ENCODE measurements around the gene TRAF6. TPM values are rescaled to one million over a fixed set of nuclear protein-coding genes. Genes with fewer than 3 reads are reported as not detected.
A peak's percentile ranks its signal among the peaks of the same experiment; 100 is the strongest.

The TRAF6 gene
- total RNA-seq, 1 experiment from 2014 or later, result 10.9 TPM

DNA sequence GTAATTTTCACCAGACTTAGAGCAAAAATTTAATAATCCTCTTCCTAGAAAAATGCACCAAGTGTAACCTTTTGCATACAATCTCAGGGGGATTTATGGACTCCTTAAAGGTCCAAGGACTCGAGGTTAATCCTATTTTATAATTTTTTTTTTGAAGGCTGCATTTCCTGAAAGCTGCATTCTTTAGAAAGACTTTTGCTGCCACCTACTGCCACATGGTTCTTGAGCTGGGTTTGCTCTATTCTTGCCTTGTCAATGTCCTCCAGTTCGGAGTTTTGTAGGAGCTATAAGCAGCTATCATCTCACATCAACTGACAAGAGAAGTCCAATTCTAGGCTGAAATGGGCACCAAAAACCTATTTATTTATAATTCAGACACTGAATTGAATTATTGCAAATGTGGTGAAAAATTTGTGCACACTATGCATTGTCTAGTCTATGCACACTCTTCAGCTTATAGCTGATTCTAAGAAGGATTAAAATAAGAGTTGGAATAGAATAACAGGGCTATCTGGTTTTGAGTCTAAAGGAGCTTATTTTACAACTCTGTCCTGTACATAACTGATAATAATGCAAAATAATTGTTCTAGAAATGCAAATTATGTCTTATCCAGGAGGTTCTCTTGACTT, 31.3 kb downstream of the TRAF6 start:
- no peaks in the 10 kb centered on the region for H3K4me1 ChIP-seq
- CTCF ChIA-PET, result interaction anchor here (0.6 to 3.2 kb wide), 18 partner anchors 11 to 867 kb away, joined by 3 to 22 read pairs (median 4); partner anchors contain the start of gene PRR5L
- Mint-ChIP-seq H3K27me3 (ENCODE audit: insufficient read depth, unreplicated experiment) (no peaks in the 10 kb centered on the region), H3K36me3 (ENCODE audit: insufficient read depth, unreplicated experiment) (no peaks in the 10 kb centered on the region), H3K4me3 (ENCODE audit: unreplicated experiment) (no peak overlapping the region), H3K4me1 (ENCODE audit: low read depth, unreplicated experiment) (no peaks in the 10 kb centered on the region), H3K9me3 (ENCODE audit: unreplicated experiment) (no peaks in the 10 kb centered on the region), H3K27ac (ENCODE audit: unreplicated experiment) (no peak overlapping the region)
- intact Hi-C loops (cut with micrococcal nuclease; ENCODE audit: unreplicated experiment), result loop anchor here (1.0 to 5.0 kb wide), 6 partner anchors 102 to 862 kb away; partner anchors contain the start of gene FJX1
- no TSS peak for BruUV-seq (replicated peaks)
- H3K9me3 ChIP-seq, result no peaks in the 10 kb centered on the region
- POLR2A ChIA-PET, result no interaction called here
- no peak overlapping the region for H3K4me3 ChIP-seq (ENCODE audit: low read depth, low read length)
- TF ChIP-seq, protein P1, sequence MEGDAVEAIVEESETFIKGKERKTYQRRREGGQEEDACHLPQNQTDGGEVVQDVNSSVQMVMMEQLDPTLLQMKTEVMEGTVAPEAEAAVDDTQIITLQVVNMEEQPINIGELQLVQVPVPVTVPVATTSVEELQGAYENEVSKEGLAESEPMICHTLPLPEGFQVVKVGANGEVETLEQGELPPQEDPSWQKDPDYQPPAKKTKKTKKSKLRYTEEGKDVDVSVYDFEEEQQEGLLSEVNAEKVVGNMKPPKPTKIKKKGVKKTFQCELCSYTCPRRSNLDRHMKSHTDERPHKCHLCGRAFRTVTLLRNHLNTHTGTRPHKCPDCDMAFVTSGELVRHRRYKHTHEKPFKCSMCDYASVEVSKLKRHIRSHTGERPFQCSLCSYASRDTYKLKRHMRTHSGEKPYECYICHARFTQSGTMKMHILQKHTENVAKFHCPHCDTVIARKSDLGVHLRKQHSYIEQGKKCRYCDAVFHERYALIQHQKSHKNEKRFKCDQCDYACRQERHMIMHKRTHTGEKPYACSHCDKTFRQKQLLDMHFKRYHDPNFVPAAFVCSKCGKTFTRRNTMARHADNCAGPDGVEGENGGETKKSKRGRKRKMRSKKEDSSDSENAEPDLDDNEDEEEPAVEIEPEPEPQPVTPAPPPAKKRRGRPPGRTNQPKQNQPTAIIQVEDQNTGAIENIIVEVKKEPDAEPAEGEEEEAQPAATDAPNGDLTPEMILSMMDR (IDR thresholded peaks at IDR 0.05; ENCODE audit: insufficient read depth in 1 of 2, low read depth in 1 of 2, low read length in 1 of 2, severe bottlenecking in 1 of 2, unreplicated experiment in 1 of 2), result peak in 1 of 2 experiments; percentile 74
- no peaks in the 10 kb centered on the region for H3K27me3 ChIP-seq (replicated peaks; ENCODE audit: control insufficient read depth, insufficient read depth, low read length)
- DNase-seq, result peak in 1 of 2 experiments; percentile 57
- H3K36me3 ChIP-seq (ENCODE audit: control insufficient read depth, insufficient read depth, low read length), result no peaks in the 10 kb centered on the region

DNA sequence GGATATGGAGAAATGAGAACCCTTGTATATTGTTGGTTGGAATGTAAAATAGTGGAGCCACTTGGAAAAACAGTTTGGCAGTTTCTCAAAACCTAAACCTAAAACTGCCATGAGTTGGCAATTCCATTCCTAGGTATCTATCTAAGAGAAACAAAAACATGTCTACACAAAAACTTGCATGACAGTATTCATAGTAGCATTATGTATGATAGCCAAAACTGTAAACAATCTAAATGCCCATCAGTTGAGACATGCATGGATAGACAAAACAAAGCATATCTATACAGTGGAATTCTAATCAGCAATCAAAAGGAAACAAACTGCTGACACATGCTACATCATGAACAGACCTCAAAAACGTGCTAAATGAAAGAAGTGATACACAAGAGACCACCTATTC, 34.9 kb downstream of the TRAF6 start:
- Histone ChIP-seq H3K36me3 (ENCODE audit: control insufficient read depth, insufficient read depth, low read length) (no peaks in the 10 kb centered on the region), H3K4me1 (no peaks in the 10 kb centered on the region), H3K27me3 (replicated peaks; ENCODE audit: control insufficient read depth, insufficient read depth, low read length) (no peaks in the 10 kb centered on the region), H3K9me3 (no peaks in the 10 kb centered on the region), H3K4me3 (ENCODE audit: low read depth, low read length) (no peak overlapping the region)
- no peak for DNase-seq
- no peaks in the 10 kb centered on the region for H3K4me1 Mint-ChIP-seq (ENCODE audit: low read depth, unreplicated experiment)
- intact Hi-C loops (cut with micrococcal nuclease; ENCODE audit: unreplicated experiment), result loop anchor here (5.0 kb wide), 2 partner anchors 98 to 858 kb away; partner anchors contain the start of gene FJX1
- H3K27ac Mint-ChIP-seq (ENCODE audit: unreplicated experiment), result no peak overlapping the region
- TF ChIP-seq, protein P1 (IDR thresholded peaks at IDR 0.05; ENCODE audit: insufficient read depth in 1 of 2, low read depth in 1 of 2, low read length in 1 of 2, severe bottlenecking in 1 of 2, unreplicated experiment in 1 of 2), result no peak
- ChIA-PET POLR2A (no interaction called here), CTCF (no interaction called here)
- no peak overlapping the region for H3K4me3 Mint-ChIP-seq (ENCODE audit: unreplicated experiment)
- H3K9me3 Mint-ChIP-seq (ENCODE audit: unreplicated experiment), result no peaks in the 10 kb centered on the region
- no TSS peak for BruUV-seq (replicated peaks)
- H3K27me3 Mint-ChIP-seq (ENCODE audit: insufficient read depth, unreplicated experiment), result peaks cover 2% of the 10 kb centered on the region
- no peaks in the 10 kb centered on the region for H3K36me3 Mint-ChIP-seq (ENCODE audit: insufficient read depth, unreplicated experiment)

DNA sequence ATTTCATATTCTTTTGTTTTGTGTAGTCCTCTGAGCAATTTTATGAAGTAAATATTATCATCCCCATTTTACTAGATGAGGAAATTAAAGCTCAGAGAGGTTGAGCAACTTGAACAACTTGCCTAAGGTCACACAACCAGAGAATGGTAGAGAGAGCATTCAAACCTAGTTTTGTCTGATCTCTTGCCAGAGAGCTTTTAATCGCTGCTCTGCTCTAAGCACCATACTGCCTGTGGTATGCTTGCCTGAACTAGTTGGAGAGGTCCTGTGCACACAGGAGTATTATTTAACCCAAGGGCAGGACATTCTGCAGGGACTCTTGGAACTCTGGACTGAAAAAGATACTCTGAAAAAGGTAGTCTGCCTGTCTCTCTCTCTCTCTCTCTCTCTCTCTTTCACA, 38.5 kb downstream of the TRAF6 start:
- Mint-ChIP-seq H3K36me3 (ENCODE audit: insufficient read depth, unreplicated experiment) (no peaks in the 10 kb centered on the region), H3K4me3 (ENCODE audit: unreplicated experiment) (no peak overlapping the region), H3K27ac (ENCODE audit: unreplicated experiment) (no peak overlapping the region), H3K27me3 (ENCODE audit: insufficient read depth, unreplicated experiment) (peaks cover 2% of the 10 kb centered on the region), H3K9me3 (ENCODE audit: unreplicated experiment) (no peaks in the 10 kb centered on the region), H3K4me1 (ENCODE audit: low read depth, unreplicated experiment) (peaks cover 10% of the 10 kb centered on the region)
- DNase-seq, result no peak
- H3K4me3 ChIP-seq (ENCODE audit: low read depth, low read length), result no peak overlapping the region
- BruUV-seq (replicated peaks), result no TSS peak
- no peaks in the 10 kb centered on the region for H3K27me3 ChIP-seq (replicated peaks; ENCODE audit: control insufficient read depth, insufficient read depth, low read length)
- intact Hi-C loops (cut with micrococcal nuclease; ENCODE audit: unreplicated experiment), result no loop called here
- H3K36me3 ChIP-seq (ENCODE audit: control insufficient read depth, insufficient read depth, low read length), result no peaks in the 10 kb centered on the region
- TF ChIP-seq, protein P1 (IDR thresholded peaks at IDR 0.05; ENCODE audit: insufficient read depth in 1 of 2, low read depth in 1 of 2, low read length in 1 of 2, severe bottlenecking in 1 of 2, unreplicated experiment in 1 of 2), result no peak
- H3K9me3 ChIP-seq, result no peaks in the 10 kb centered on the region
- ChIA-PET CTCF (no interaction called here), POLR2A (no interaction called here)
- peaks cover 5% of the 10 kb centered on the region; the same call in 1 of the 2 replicates for H3K4me1 ChIP-seq
